ENCODE data around the gene TTL.
"Not testable (repeated sequence)": the region's sequence is repeated elsewhere in the genome, so short reads cannot be mapped to it uniquely, and the experiment has no call there.

TTL gene

DNA sequence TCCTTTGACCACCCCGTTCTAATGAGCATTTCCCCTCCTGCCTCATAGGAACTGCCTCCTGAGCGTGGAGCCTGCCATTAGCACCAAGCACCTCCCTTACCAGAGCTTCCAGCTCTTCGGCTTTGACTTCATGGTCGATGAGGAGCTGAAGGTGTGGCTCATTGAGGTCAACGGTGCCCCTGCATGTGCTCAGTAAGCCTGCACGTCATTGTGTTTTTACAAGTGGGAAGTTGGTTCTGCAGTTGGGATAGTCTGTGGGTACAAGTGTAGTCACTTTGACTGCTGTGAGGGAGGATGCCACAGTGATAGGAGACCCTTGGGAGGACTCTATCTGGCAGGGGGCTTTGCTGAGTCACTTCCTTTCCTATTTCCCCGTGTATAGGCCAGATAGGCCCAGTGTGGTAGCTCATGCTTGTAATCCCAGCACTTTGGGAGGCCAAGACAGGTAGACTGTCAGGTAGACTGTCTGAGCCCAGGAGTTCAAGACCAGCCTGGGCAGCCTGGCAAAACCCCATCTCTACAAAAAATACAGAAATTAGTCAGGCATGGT is 38.4 kb downstream of the TTL start:
- no peak for DNase-seq (ENCODE audit: low spot score)

GRCh38 chr2:112523291-112523777 is 41.4 kb downstream of the TTL start:
- DNase-seq (ENCODE audit: low spot score) = no peak

- not testable (repeated sequence) for DNase-seq (ENCODE audit: low spot score)
Measured at GRCh38 chr2:112524276-112524675, 42.3 kb downstream of the TTL start.

DNA sequence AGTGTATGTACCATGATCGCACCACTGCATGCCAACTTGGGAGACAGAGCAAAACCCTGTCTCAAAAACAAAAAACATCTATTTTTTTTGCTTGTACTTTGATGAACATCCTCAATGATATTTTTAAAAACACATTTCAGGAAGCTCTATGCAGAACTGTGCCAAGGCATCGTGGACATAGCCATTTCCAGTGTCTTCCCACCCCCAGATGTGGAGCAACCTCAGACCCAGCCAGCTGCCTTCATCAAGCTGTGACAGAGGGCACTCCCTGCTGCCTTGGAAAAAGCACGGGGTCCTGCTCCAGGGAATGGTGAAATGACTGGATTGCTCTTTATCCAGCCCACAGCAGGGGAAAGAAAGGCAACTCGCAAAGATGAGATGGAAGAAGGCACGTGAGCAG is 46.6 kb downstream of the TTL start:
- DNase-seq (ENCODE audit: low spot score) = no peak

GRCh38 chr2:112529757-112530156 is 47.8 kb downstream of the TTL start:
- no peak for DNase-seq (ENCODE audit: low spot score)

GRCh38 chr2:112530728-112531127 is 48.8 kb downstream of the TTL start:
- DNase-seq (ENCODE audit: low spot score) = no peak

GRCh38 chr2:112534826-112535225 is 52.9 kb downstream of the TTL start:
- no peak for DNase-seq (ENCODE audit: low spot score)

DNA sequence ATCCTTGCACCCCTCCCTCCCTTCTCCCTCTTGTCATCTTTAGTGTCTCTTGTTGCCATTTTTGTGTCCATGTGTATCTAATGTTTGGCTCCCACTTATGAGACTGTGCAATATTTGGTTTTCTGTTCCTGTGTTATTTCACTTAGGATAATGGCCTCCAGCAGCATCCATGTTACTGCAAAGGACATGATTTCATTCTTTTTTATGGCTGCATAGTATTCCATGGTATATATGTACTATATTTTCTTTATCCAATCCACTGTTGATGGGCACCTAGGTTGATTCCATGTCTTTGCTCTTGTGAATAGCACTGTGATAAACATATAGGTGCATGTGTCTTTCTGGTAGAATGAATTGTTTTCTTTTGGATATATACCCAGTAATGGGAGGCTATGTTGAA is 54.7 kb downstream of the TTL start:
- not testable (repeated sequence) for DNase-seq (ENCODE audit: low spot score)

DNA sequence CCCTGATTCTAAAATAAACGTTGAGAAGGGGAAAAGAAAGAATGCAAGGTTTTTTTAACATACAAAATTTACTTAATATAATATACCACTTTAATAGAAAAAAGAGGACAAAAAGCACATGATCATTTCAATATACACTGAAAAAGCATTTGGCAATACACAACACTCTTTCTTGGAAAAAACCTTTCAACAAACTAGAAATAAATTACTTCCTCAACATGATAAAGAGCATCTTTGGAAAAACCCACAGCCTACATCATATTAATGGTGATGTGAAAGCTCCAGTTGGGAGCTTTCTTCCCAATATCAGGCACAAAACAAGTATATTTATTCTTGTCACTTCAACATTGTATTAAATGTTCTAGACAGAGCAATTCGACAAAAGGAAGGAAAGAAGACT is 57.4 kb downstream of the TTL start:
- DNase-seq (ENCODE audit: low spot score) = no peak

DNA sequence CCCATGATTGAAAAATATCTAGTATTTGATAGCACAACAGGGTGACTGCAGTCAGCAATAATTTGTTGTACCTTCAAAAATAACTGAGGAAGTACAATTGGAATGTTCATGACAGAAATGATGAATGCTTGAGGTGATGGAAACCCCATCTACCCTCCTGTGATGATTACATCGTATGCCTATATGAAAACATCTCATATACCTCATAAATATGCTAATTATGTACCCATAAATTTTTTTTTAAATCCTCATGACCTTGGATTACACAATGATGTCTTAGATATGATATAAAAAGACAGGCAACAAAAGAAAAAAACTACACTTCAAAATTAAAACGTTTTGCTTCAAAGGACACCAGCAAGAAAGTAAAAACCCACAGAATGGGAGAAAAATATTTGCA is 59.0 kb downstream of the TTL start:
- DNase-seq (ENCODE audit: low spot score) = no peak

GRCh38 chr2:112541315-112542122 is 59.6 kb downstream of the TTL start:
- DNase-seq (ENCODE audit: low spot score) = no peak

GRCh38 chr2:112542123-112542983 is 60.4 kb downstream of the TTL start, which contains the start of gene POLR1B:
TSS of gene POLR1B (plus strand) at chr2:112542465. CDS start at chr2:112542495, 30 bp downstream.
- DNase-seq (ENCODE audit: low spot score) = peak; percentile 86

- DNase-seq (ENCODE audit: low spot score) = peak; percentile 7
Measured at GRCh38 chr2:112542984-112543661, 61.2 kb downstream of the TTL start.

- no peak for DNase-seq (ENCODE audit: low spot score)
Measured at GRCh38 chr2:112547333-112547732, 65.4 kb downstream of the TTL start.

- no peak for DNase-seq (ENCODE audit: low spot score)
Measured at GRCh38 chr2:112548980-112549379, 67.0 kb downstream of the TTL start.

DNA sequence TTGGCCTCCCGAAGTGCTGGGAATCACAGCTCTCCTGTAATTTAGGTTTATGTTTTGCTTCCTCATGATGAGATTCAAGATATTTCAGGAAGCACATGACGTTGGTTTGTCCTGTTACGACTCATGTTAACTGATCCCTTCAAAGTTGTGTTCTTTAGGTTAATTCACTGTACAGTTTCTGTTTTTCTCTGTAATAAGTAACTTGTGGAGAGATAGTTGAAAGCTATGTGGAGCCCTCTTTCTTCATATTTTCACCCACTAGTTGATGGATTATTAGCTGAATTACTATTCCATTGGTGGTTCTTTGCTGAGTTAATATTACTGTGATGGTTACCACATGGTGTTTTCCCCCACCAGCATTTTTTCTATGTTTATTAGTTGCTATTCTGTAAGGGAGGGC is 84.1 kb downstream of the TTL start:
- DNase-seq (ENCODE audit: low spot score) = no peak

DNA sequence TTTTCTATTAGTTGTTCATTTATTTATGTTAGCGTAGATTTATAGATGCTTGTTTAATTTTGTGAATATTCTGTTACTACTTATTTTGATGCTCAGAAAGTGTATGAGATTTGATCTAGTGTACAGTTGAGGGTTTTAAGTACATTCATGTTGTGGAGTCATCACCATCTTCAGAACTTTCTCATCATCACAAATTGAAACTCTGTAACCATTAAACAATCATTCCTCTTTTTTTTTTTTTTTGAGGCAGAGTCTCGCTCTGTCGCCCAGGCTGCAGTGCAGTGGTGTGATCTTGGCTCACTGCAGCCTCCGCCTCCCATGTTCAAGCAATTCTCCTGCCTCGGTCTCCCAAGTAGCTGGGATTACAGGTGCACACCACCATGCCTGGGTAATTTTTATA is 84.6 kb downstream of the TTL start:
- not testable (repeated sequence) for DNase-seq (ENCODE audit: low spot score)

GRCh38 chr2:112572005-112572404 is 90.0 kb downstream of the TTL start:
- no peak for DNase-seq (ENCODE audit: low spot score)

- DNase-seq (ENCODE audit: low spot score) = no peak
Measured at GRCh38 chr2:112577756-112578155, 95.8 kb downstream of the TTL start.

DNA sequence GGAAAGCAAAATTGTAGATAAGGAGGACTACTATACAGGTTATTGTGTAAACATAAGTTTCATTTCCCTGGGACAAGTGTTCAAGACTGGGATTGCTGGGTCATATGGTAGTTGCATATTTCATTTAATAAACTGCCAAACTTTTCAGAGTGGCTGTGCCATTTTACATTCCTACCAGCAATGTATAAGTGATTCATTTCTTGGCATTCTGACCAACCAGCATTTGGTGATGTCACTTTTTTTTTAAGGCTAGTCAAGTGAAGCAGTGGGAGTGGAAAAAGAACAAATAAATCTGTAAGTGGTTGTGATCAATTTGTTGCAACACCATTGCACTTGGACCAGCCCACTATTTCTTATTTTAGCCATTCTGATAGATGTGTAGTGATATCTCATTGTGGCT is 97.3 kb downstream of the TTL start:
- peak; percentile 9 for DNase-seq (ENCODE audit: low spot score)

- DNase-seq (ENCODE audit: low spot score) = no peak
Measured at GRCh38 chr2:112580084-112580483, 98.1 kb downstream of the TTL start.

DNA sequence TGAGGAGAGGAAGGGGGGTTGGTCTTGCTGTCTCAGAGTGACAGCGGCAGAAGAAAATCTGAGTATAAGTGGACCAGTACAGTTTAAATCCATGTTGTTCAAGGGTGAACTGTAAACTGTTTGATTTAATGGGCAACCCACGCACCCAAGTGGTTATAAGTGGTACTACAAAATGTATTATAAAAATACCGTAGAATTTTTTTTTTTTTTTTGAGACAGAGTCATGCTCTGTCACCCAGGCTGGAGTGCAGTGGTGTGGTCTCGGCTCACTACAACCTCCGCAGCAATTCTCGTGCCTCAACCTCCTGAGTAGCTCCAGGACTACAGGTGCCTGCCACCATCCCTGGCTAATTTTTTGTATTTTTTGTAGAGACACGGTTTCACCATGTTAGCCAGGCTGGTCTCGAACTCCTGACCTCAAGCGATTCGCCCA is 100.4 kb downstream of the TTL start:
- peak; percentile 70 for DNase-seq (ENCODE audit: low spot score)
